SK-N-SH (cell line): ENCODE data around the gene SRMS. TPM values are rescaled to one million over a fixed set of nuclear protein-coding genes. Genes with fewer than 3 reads are reported as not detected.

Source experiments
- CTCF ChIA-PET: fragments of 300-600, 350-600 bp; formaldehyde crosslinking; extraction: SDS; loops from one replicate; lab custom pipeline; 2021; lab: Yijun Ruan, JAX
- POLR2A ChIA-PET: fragments of 350-600 bp; sonication (Branson Sonifier 250); formaldehyde crosslinking; extraction: SDS; loops from one replicate; lab custom pipeline; 2020; ENCODE audit warnings: antibody characterized with exemption, inconsistent platforms; lab: Yijun Ruan, JAX
- DNase-seq: peaks from one replicate; pipeline ENCODE4 v3.0.0; 2012
- H2AFZ ChIP-seq: fragments of 200-600 bp; sonication (generic); 2 replicates; pipeline ENCODE4 v1.8.1; 2016; ENCODE audit warnings: antibody characterized with exemption, mild to moderate bottlenecking, low read depth
- H3F3A ChIP-seq: fragments of 200-600 bp; sonication (generic); replicated peaks from 2 replicates; pipeline ENCODE3; 2016; ENCODE audit warnings: antibody characterized with exemption, mild to moderate bottlenecking; ENCODE audit not compliant: insufficient read depth
- H3K27ac ChIP-seq, 2 experiments: fragments of 200-500 bp in 1 of 2; fragments of 200-600 bp in 1 of 2; sonication (Bioruptor generic) in 1 of 2; sonication (generic), shearing (Covaris generic) in 1 of 2; 2 replicates each; pipeline versions ENCODE4 v1.5.1 to v1.6.1; 2014 to 2016; ENCODE audit warnings: low read depth in 2 of 2, inconsistent platforms in 1 of 2, low read length in 1 of 2, mild to moderate bottlenecking in 1 of 2, mixed read lengths in 1 of 2
- H3K27me3 ChIP-seq: fragments of 200-600 bp; sonication (generic), shearing (Covaris generic); 2 replicates; pipeline ENCODE4 v1.6.1; 2016; ENCODE audit warnings: mixed run types; ENCODE audit not compliant: insufficient read depth
- H3K36me3 ChIP-seq, 2 experiments: fragments of 200-500 bp in 1 of 2; fragments of 200-600 bp in 1 of 2; sonication (Bioruptor generic) in 1 of 2; sonication (generic) in 1 of 2; replicated peaks in 1 of 2; 2 replicates each; pipeline versions ENCODE3 to v1.5.1; 2014 to 2016; ENCODE audit warnings: low read length in 1 of 2, mild to moderate bottlenecking in 1 of 2; ENCODE audit not compliant: insufficient read depth in 2 of 2, control insufficient read depth in 1 of 2
- H3K4me1 ChIP-seq, 2 experiments: fragments of 200-500 bp in 1 of 2; fragments of 200-600 bp in 1 of 2; sonication (Bioruptor generic) in 1 of 2; sonication (generic), shearing (Covaris generic) in 1 of 2; 2 replicates each; pipeline versions ENCODE4 v1.5.1 to v1.6.1; 2014 to 2016; ENCODE audit warnings: low read depth in 1 of 2, low read length in 1 of 2, mixed run types in 1 of 2; ENCODE audit not compliant: insufficient read depth in 2 of 2, control insufficient read depth in 1 of 2
- H3K4me2 ChIP-seq: fragments of 200-600 bp; sonication (generic), shearing (Covaris generic); 2 replicates; pipeline ENCODE4 v1.6.1; 2017; ENCODE audit warnings: mixed run types
- H3K4me3 ChIP-seq, 2 experiments: fragments of 200-500 bp in 1 of 2; fragments of 200-600 bp in 1 of 2; sonication (Bioruptor generic) in 1 of 2; sonication (generic), shearing (Covaris generic) in 1 of 2; 2 replicates each; pipeline versions ENCODE4 v1.5.1 to v1.8.1; 2014 to 2016; ENCODE audit warnings: low read depth in 2 of 2, inconsistent platforms in 1 of 2, low read length in 1 of 2, mild to moderate bottlenecking in 1 of 2, mixed read lengths in 1 of 2, moderate library complexity in 1 of 2
- H3K79me2 ChIP-seq: fragments of 200-600 bp; sonication (generic); 2 replicates; pipeline ENCODE4 v1.8.1; 2017; ENCODE audit warnings: mild to moderate bottlenecking; ENCODE audit not compliant: insufficient read depth
- H3K9ac ChIP-seq: fragments of 200-600 bp; sonication (generic); 2 replicates; pipeline ENCODE4 v1.6.1; 2017; ENCODE audit warnings: mixed run types
- H3K9me2 ChIP-seq: fragments of 200-600 bp; sonication (generic); 2 replicates; pipeline ENCODE4 v1.6.1; 2017; ENCODE audit warnings: mixed run types
- H3K9me3 ChIP-seq: fragments of 200-600 bp; sonication (generic); 2 replicates; pipeline ENCODE4 v1.6.1; 2017; ENCODE audit warnings: mixed run types, mild to moderate bottlenecking, moderate library complexity
- H4K20me1 ChIP-seq: fragments of 200-600 bp; sonication (generic); 2 replicates; pipeline ENCODE4 v1.6.1; 2017; ENCODE audit warnings: mild to moderate bottlenecking, mixed run types; ENCODE audit not compliant: insufficient read depth
- CTCF ChIP-seq: fragments of 200-600 bp; sonication (generic); IDR thresholded peaks from 2 replicates; pipeline ENCODE4 v1.6.1; 2017; ENCODE audit warnings: antibody characterized with exemption, mild to moderate bottlenecking, moderate library complexity
- ELF1 ChIP-seq: IDR thresholded peaks from 2 replicates; pipeline ENCODE4 v1.4.0; 2012
- EP300 ChIP-seq, 2 experiments: IDR thresholded peaks; 2 replicates each; pipeline versions ENCODE4 v1.4.0 to v1.6.1; 2012; ENCODE audit warnings: borderline replicate concordance in 1 of 2, low read depth in 1 of 2, low read length in 1 of 2
- EZH2phosphoT487 ChIP-seq: fragments of 200-600 bp; sonication (generic); IDR thresholded peaks from 2 replicates; pipeline ENCODE4 v1.6.1; 2017; ENCODE audit warnings: low read depth, mixed run types, mild to moderate bottlenecking, antibody characterized with exemption, moderate library complexity, borderline replicate concordance
- GATA2 ChIP-seq: sonication (generic); formaldehyde crosslinking; IDR thresholded peaks from 2 replicates; pipeline ENCODE4 v1.5.0; 2020; ENCODE audit warnings: mild to moderate bottlenecking, missing genetic modification reagents
- PBX3 ChIP-seq: IDR thresholded peaks from 2 replicates; pipeline ENCODE4; 2012
- POLR2AphosphoS5 ChIP-seq: IDR thresholded peaks from 2 replicates; pipeline ENCODE4 v1.6.1; 2012; ENCODE audit warnings: low read depth, low read length
- RAD21 ChIP-seq: IDR thresholded peaks from 2 replicates; pipeline ENCODE4 v1.6.1; 2012; ENCODE audit warnings: mild to moderate bottlenecking, low read length
- RFX5 ChIP-seq: IDR thresholded peaks from 2 replicates; pipeline ENCODE4 v1.6.1; 2012; ENCODE audit warnings: mild to moderate bottlenecking, improper control_type of control experiment, low read length
- RXRA ChIP-seq: IDR thresholded peaks from 2 replicates; pipeline ENCODE4 v1.4.0; 2012; ENCODE audit warnings: low read depth, mild to moderate bottlenecking, borderline replicate concordance
- SMC3 ChIP-seq: IDR thresholded peaks from 2 replicates; pipeline ENCODE4 v1.6.1; 2012; ENCODE audit warnings: low read depth, low read length, improper control_type of control experiment
- TEAD4 ChIP-seq: IDR thresholded peaks from 2 replicates; pipeline ENCODE4 v1.4.0; 2012; ENCODE audit warnings: mild to moderate bottlenecking, borderline replicate concordance; ENCODE audit not compliant: insufficient read depth
- WGBS: methylation state at CpG from one replicate; pipeline ENCODE4 v1.1.6; 2017; ENCODE audit warnings: low lambda C conversion rate; 5-methylcytosine and 5-hydroxymethylcytosine counted together
- polyA plus RNA-seq, 3 experiments: library from polyadenylated mRNA; depleted of rRNA; stranded (reverse); fragments of >200 nt; gene quantifications; 2 replicates each; pipeline ENCODE4 v1.2.3, GENCODE V29; 2012
- TF ChIP-seq, protein P1 (sequence below): fragments of 150-350 bp; IDR thresholded peaks from 2 replicates; pipeline ENCODE4 v1.6.1; 2016; ENCODE audit warnings: mild to moderate bottlenecking, low read depth, low read length
- TF ChIP-seq, protein P2 (sequence below): IDR thresholded peaks from 2 replicates; pipeline ENCODE4 v1.4.0; 2012; ENCODE audit warnings: low read depth

SRMS gene
- polyA plus RNA-seq, 1 of the 3 experiments (the other 2 are of a cell fraction): not detected

DNA sequence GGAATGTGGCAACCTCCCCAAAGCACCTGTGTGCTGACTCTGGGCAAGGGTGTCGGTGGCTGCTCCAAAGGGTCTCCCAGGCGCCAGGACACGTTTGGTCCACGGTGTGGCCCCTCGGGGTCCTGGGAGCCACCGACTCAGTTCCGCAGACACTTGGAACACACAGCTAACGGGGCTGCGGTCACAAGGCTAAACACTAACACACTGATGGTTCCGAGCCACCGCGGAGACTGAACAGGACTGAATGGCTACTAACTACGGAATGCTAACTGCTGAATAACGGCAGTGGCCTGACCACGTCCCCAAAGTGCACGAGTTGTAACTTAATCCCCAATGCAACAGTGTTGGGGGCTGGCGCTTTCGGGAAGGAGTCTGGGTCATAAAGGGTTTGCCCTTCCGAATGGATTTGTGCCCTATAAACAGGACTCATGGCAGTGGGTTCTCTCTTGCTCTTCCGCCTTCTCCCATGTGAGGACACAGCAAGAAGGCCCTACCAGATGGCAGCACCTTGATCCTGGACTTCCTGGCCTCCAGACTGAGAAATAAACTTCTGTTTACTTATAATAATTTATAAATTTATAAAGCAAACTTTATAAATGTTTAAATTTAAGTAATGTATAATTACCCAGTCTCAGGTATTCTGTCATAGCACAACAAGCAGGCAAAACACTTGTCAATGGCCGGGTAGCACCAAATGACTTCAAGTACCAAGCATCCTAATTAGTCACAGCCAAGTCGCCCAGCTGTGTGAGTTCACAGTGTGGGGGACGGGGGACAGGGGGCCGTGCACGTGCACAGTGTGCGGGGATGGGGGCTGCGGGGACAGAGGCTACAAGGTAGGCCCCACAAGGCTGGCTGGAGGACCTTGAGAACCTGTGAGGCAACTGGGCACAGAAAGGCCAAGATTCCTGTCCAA is 46.4 kb downstream of the SRMS start:
- peaks cover 7% of the 10 kb centered on the region for H3F3A ChIP-seq
- H3K4me2 ChIP-seq: no peak overlapping the region
- no peaks in the 10 kb centered on the region for H3K9me2 ChIP-seq
- no peak overlapping the region for H3K4me3 ChIP-seq
- no peaks in the 10 kb centered on the region; the same call in 1 of the 2 replicates for H4K20me1 ChIP-seq
- peaks cover 0 to 46% of the 10 kb centered on the region in 2 experiments; a peak in 1 of 4 replicates for H3K4me1 ChIP-seq
- POLR2A ChIA-PET: interaction anchor here (0.6 to 1.1 kb wide), 3 partner anchors 26 to 102 kb away, joined by 3 to 6 read pairs (median 3); no protein-coding TSS in a partner anchor
- no peaks in the 10 kb centered on the region for H3K9me3 ChIP-seq
- no peaks in the 10 kb centered on the region for H3K79me2 ChIP-seq
- peak overlapping the region in 1 of 2 experiments; percentile 67; a peak in 1 of 4 replicates for H3K27ac ChIP-seq
- no peak overlapping the region for H2AFZ ChIP-seq
- CTCF ChIA-PET: interaction anchor here (1.0 to 2.6 kb wide), 5 partner anchors 18 to 192 kb away, joined by 3 to 11 read pairs (median 6); partner anchors contain the start of genes PPDPF and PTK6
- TF ChIP-seq RAD21 (no peak), EP300 (IDR thresholded peaks at IDR 0.05; ENCODE audit: borderline replicate concordance in 1 of 2, low read depth in 1 of 2, low read length in 1 of 2) (no peak), SMC3 (no peak), RFX5 (no peak), EZH2phosphoT487 (no peak), CTCF (no peak)
- TF ChIP-seq, all 33 proteins: peak for 0
- H3K9ac ChIP-seq: no peak overlapping the region
- no peaks in the 10 kb centered on the region for H3K36me3 ChIP-seq
- 83% methylated on average over 21 of the region's 27 CpGs for WGBS
- DNase-seq: no peak
- H3K27me3 ChIP-seq: no peaks in the 10 kb centered on the region

- Histone ChIP-seq H3K27me3 (no peaks in the 10 kb centered on the region), H3K4me2 (no peak overlapping the region), H3F3A (peaks cover 7% of the 10 kb centered on the region), H3K4me3 (no peak overlapping the region), H3K9ac (no peak overlapping the region), H2AFZ (no peak overlapping the region), H3K4me1 (peaks cover 0 to 51% of the 10 kb centered on the region in 2 experiments; a peak in 1 of 4 replicates), H3K36me3 (peaks cover 0 to 2% of the 10 kb centered on the region in 2 experiments), H3K79me2 (no peaks in the 10 kb centered on the region), H4K20me1 (no peaks in the 10 kb centered on the region; the same call in 1 of the 2 replicates), H3K9me2 (no peaks in the 10 kb centered on the region), H3K27ac (no peak overlapping the region; a peak in 1 of 4 replicates), H3K9me3 (no peaks in the 10 kb centered on the region)
- DNase-seq: no peak
- WGBS: 92% methylated on average over 4 of the region's 24 CpGs
- ChIA-PET CTCF (interaction anchor here (0.7 kb wide), 1 partner anchor 8 kb away, joined by 3 read pairs; no protein-coding TSS in a partner anchor), POLR2A (no interaction called here)
- TF ChIP-seq PBX3 (no peak), SMC3 (no peak), POLR2AphosphoS5 (no peak), CTCF (no peak), TEAD4 (no peak), ELF1 (no peak), RAD21 (no peak), GATA2 (CRISPR knock-in tag) (no peak), RXRA (no peak)
- TF ChIP-seq, protein P1, sequence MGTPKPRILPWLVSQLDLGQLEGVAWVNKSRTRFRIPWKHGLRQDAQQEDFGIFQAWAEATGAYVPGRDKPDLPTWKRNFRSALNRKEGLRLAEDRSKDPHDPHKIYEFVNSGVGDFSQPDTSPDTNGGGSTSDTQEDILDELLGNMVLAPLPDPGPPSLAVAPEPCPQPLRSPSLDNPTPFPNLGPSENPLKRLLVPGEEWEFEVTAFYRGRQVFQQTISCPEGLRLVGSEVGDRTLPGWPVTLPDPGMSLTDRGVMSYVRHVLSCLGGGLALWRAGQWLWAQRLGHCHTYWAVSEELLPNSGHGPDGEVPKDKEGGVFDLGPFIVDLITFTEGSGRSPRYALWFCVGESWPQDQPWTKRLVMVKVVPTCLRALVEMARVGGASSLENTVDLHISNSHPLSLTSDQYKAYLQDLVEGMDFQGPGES: no peak
- TF ChIP-seq, protein P2, sequence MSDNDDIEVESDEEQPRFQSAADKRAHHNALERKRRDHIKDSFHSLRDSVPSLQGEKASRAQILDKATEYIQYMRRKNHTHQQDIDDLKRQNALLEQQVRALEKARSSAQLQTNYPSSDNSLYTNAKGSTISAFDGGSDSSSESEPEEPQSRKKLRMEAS: no peak
These were observed 47.2 kb downstream of the SRMS start for GRCh38 chr20:63500151-63500901.
